GM18909 (cell line): ENCODE data around the gene TBC1D20.
"Not testable (repeated sequence)": the region's sequence is repeated elsewhere in the genome, so short reads cannot be mapped to it uniquely, and the experiment has no call there.

Experiments used
- ATAC-seq: cut with Tn5 transposase; IDR thresholded peaks from one replicate; pipeline ENCODE4 v1.9.1; 2021; ENCODE audit warnings: mild to moderate bottlenecking; ENCODE audit not compliant: unreplicated experiment, poor library complexity

The TBC1D20 gene

GRCh38 chr20:476561-477249 is 14.4 kb upstream of the TBC1D20 start:
- not testable (repeated sequence) for ATAC-seq

- no peak for ATAC-seq
Observed at GRCh38 chr20:475463-476357, 13.4 kb upstream of the TBC1D20 start.

- ATAC-seq = no peak
Observed at GRCh38 chr20:474581-474980, 12.2 kb upstream of the TBC1D20 start.

GRCh38 chr20:472889-473292 is 10.6 kb upstream of the TBC1D20 start:
- no peak for ATAC-seq

- no peak for ATAC-seq
Observed at GRCh38 chr20:472137-472846, 10.0 kb upstream of the TBC1D20 start.

GRCh38 chr20:469746-470490 is 7.6 kb upstream of the TBC1D20 start:
- ATAC-seq = no peak

GRCh38 chr20:467755-468154 is 5.4 kb upstream of the TBC1D20 start:
- ATAC-seq = no peak

GRCh38 chr20:461254-462198 is 807 bp downstream of the TBC1D20 start:
- ATAC-seq = peak; percentile 44

- ATAC-seq = no peak
Observed at GRCh38 chr20:460707-461106, 1.6 kb downstream of the TBC1D20 start.

- no peak for ATAC-seq
Observed at GRCh38 chr20:460180-460579, 2.2 kb downstream of the TBC1D20 start.

- ATAC-seq = no peak
Observed at GRCh38 chr20:458776-459175, 3.6 kb downstream of the TBC1D20 start.

GRCh38 chr20:454951-455350 is 7.4 kb downstream of the TBC1D20 start:
- no peak for ATAC-seq

- ATAC-seq = not testable (repeated sequence)
Observed at GRCh38 chr20:452021-452420, 10.3 kb downstream of the TBC1D20 start.

- no peak for ATAC-seq
Observed at GRCh38 chr20:445514-446336, 16.6 kb downstream of the TBC1D20 start.

- no peak for ATAC-seq
Observed at GRCh38 chr20:444862-445426, 17.4 kb downstream of the TBC1D20 start.

- no peak for ATAC-seq
Observed at GRCh38 chr20:444117-444516, 18.2 kb downstream of the TBC1D20 start.

- ATAC-seq = no peak
Observed at GRCh38 chr20:443223-443775, 19.0 kb downstream of the TBC1D20 start.

GRCh38 chr20:440636-441035 is 21.7 kb downstream of the TBC1D20 start:
- ATAC-seq = no peak
